Activated CD8-positive, alpha-beta memory T cell treated with anti-CD3 and anti-CD28 coated beads for 24 hours (primary cell): ENCODE measurements around the gene RND3.

ENCODE experiments used
- DNase-seq: peaks from one replicate; pipeline ENCODE4 v3.0.0-alpha.2; 2020

RND3 gene

GRCh38 chr2:150487537-150488429, at the start of gene RND3:
Gene RND3, minus strand, starts transcription at chr2:150487667. Its CDS starts 250 bp downstream, at chr2:150487417.
- DNase-seq: peak; percentile 62

GRCh38 chr2:150535176-150535575, 47.7 kb upstream of the RND3 start:
- DNase-seq: no peak

DNA sequence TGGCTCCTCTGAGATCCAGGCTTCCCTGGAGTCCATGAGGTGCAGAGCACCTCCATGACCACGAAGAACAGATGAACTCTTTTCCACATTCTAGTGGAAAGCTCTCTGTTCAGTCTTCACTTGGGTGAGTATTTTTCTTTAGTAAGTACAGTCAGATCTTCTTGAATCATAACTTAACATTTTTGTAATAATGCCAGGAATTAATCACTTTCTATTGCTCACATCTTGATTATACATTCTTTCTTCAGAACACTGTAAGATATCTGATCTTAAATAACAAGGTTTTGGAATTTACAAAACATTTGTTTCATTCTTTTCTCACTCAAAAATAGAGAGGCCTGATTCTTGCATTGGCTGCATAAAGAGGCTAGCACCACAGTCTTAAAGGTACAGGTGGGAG, 45.4 kb upstream of the RND3 start:
- DNase-seq: no peak

DNA sequence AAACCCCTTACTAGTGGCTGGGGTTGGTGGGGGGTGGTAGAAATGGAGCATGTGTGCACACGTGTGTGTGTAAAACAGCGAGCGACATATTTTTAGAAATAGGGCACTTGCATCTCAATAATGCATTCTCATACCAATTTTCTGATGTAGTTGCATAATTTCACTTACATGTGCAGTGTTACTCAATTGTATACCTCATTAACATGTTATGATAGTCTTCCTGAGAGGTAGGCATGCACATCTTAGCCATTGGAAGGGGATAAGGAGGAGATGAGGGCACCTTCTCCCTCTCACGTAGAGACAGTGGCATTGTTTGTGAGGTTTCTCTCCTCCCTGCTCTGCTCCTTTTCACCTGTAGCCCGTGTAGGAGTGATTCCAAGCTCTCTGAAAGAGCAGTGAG, 44.6 kb upstream of the RND3 start:
- no peak for DNase-seq

DNA sequence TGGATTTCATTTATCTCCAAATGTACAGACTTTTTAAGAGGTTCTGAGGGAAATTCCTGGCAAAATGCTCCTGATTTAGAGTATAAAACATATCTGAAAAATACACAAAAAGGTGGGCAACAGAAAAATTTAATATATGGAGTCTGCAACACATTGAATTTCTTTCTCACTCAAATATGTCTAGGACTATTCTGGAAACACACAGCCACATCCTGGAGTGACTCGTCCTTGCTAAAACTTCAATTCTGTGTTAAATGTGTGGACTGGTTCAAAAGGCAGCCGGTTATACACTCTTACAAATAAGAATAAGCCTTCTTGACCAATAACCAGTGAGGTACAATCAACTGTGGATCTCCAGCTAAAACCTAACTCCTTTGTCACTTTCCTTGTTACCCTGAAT, 44.1 kb upstream of the RND3 start:
- no peak for DNase-seq

GRCh38 chr2:150530168-150530567, 42.7 kb upstream of the RND3 start:
- no peak for DNase-seq

DNA sequence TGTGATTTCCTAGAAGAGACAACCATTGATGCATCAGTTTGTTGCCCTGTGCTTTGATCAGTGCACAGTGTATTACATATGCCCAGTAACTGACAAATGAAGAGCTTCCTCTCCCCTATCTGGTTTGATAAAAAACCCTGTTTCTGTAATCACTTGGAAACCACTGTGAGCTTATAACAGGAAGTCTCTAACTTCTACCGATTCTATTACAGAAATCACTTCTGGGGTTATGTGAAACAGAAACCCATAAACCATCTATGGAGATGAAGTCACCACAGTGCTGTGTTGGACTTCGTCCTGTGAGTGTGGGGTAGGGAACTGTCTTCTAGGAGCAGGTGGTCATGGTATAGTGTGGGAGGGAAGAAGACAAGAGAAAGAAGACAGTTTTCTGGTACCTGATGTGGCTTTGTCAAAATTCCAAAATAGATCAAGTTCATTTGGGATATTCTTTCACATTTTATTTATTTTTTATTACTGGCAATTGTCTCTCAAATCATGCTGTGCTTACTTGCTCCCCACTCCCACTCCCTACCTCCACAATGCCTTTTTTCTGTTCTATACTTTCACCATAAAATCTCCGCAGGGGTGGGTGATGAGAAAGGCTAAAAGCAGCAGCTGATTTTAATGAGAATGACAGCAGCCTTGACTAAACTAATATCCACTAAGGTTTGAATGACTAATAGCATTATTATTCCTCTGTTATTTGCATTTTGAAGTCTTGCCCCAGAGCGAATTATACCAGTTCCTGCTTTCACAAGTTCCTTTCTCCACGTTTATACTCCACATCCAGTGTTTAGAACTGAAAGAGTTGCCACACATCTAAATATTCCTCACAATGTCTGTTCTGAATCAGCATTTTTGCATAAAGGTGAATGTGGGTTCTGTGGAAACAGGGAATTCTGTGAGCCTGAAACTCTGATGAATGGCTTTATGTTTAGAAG, 41.7 kb upstream of the RND3 start:
- DNase-seq: no peak

GRCh38 chr2:150526827-150527226, 39.4 kb upstream of the RND3 start:
- DNase-seq: no peak

GRCh38 chr2:150526006-150526405, 38.5 kb upstream of the RND3 start:
- DNase-seq: no peak

DNA sequence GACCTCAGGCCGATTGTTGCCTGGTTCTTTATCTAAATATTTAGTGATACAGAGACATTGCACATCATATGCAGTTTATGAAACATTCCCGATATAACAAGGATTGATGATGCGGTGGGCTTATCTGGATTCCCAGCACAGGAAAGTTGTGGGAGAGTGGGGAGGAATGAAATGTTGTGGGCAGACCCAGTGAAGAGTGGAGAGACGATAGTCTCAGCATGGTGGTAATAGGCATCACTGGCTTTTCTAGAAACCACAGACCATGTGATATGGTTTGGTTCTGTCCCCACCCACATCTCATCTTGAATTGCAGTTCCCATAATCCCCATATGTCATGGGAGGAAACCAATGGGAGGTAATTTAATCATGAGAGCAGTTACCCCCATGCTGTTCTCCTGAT, 34.8 kb upstream of the RND3 start:
- DNase-seq: no peak

- no peak for DNase-seq
Measured at GRCh38 chr2:150520887-150521664, 33.6 kb upstream of the RND3 start.

GRCh38 chr2:150520033-150520432, 32.6 kb upstream of the RND3 start:
- no peak for DNase-seq

- DNase-seq: no peak
Measured at GRCh38 chr2:150517951-150518680, 30.6 kb upstream of the RND3 start.

GRCh38 chr2:150513647-150514046, 26.2 kb upstream of the RND3 start:
- no peak for DNase-seq

GRCh38 chr2:150508497-150509137, 21.1 kb upstream of the RND3 start:
- DNase-seq: no peak

GRCh38 chr2:150507071-150507470, 19.6 kb upstream of the RND3 start:
- DNase-seq: no peak

DNA sequence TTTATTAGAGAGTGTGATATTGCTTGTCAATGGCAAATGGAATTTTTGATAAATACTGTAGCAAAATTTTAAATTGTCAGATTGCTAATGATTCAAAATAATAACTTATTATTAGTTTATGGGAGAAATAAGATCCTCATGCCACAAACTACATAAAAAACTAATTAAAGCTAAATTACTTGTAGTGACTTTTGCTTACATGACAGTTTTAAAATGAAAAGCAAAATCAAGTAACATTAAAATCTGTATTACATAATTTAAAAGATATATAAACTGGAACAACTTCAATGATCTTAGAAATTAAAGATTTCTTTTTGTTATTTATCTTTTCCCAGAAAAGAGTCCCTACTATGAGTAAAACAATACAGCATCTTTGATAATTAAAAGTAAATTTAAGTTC, 17.7 kb upstream of the RND3 start:
- no peak for DNase-seq

DNA sequence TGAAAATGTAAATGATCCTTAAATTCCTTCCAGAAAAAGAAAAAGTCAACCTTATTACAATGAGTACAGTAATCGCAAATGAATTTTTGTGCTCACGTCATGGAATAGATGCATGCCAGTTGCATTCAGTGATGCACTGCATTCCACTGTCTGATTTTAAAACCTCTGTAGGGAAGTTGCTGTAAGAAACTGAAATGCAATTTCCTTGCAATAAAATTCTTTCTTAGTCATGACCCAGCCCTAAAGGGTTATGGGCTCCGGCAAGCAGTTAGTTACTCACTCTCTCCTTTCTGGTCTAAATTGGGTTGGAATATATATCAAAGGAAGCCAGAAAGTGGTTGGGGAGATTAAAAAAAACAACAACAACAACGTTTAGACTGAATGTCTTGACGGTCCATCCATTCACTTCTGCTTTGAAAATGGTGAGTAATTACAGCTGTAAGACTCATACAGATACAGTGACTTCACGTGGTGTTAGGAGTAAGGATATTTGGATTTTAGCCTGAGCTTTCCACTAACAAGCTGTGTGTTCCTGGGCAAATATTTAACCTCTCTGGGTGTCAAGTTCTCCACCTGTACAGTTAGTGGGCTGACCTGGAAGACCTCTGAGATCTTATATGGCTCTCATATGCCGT, 8.6 kb upstream of the RND3 start:
- no peak for DNase-seq

- no peak for DNase-seq
Measured at GRCh38 chr2:150495001-150495400, 7.5 kb upstream of the RND3 start.

DNA sequence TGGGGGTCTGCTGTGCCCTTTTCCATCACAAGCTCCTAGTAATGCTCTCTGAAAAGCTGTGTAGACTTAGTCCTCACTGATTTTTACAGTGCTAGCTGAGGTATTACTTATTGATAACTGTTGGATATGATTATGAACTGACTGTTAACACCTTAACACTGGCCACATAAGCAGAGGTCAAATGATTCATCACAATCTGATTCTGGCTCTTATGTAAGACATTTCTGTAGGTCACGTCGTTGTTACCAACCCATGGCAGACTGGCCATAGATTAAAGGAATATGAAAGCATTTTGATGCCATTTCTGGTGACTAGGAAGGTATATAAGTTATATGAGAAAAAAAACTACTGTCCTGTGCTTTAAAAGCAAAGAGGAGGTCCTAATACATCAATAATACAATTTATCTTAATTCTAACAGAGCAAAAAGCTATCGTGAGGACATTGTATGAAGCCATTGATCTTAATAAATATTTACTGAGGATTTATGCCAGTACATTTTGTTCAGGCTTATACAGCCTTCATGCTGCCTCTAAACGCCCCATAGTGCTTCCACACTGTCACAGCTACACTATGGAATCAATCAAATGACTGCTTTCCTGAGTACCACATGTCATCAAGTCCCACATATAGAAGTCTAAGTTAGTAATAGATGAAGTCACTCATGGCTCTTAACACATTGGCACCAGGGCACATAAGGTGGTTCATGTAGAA, 6.9 kb upstream of the RND3 start:
- no peak for DNase-seq

DNA sequence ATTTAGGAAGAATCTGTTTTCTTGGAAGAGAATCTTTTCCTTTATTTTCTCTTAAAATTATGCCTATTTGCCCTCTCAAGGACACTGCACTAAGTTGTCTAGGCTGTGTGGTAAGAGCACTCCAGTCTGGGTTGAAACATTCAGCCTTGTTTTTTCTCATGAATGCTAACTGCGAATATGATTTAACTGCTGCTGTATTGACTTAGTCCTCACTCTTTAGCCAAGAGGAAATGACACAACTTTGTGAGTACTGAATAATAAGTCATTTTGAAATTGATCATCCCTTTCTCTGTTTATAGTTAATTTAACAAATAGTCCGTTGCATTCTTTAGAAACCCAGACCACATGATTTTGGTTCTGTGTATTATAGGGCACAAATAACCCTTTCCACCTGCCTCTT, 4.5 kb upstream of the RND3 start:
- no peak for DNase-seq
